ENCODE results near the gene NEUROD4. TPM values are rescaled to one million over a fixed set of nuclear protein-coding genes. Genes with fewer than 3 reads are reported as not detected.

NEUROD4 gene, protein sequence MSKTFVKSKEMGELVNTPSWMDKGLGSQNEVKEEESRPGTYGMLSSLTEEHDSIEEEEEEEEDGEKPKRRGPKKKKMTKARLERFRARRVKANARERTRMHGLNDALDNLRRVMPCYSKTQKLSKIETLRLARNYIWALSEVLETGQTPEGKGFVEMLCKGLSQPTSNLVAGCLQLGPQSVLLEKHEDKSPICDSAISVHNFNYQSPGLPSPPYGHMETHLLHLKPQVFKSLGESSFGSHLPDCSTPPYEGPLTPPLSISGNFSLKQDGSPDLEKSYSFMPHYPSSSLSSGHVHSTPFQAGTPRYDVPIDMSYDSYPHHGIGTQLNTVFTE
- not detected in 2 replicates for polyA plus RNA-seq (2011; rRNA removed)
- not detected in 2 replicates for polyA minus RNA-seq (2011; rRNA and poly(A)+ RNA removed)

DNA sequence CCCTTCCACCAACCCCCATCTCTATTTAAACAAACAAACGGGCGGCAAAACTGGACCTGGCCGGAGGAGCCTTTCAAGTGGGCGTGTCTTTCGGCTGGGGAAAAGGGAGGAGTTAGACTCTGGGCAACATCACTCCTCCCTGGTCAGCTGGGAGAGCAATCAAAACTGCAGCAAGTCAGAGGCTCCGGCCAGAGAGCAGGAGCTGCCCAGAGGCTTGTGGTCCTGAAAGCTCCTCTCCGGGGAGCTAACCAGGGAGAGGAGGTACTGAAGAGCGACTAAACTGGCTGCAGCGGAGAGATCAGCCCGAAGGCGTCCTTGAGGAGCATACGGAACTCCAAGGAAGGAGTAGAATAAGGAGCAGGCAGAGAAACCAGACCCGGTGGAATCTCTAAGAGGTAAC is at the start of gene NEUROD4:
TSS of gene NEUROD4 (plus strand) at position 191 of the 400 bp plus-strand sequence. CDS start 6,466 bp downstream, outside the sequence.
- POLR2A ChIA-PET, result no interaction called here
- no peak within 1 kb of the TSS for H3K4me3 ChIP-seq (ENCODE audit: low read depth, low read length)
- no peaks in the 10 kb centered on the region for H3K27me3 ChIP-seq (ENCODE audit: control insufficient read depth, insufficient read depth, low read length)
- TF ChIP-seq, protein P1, sequence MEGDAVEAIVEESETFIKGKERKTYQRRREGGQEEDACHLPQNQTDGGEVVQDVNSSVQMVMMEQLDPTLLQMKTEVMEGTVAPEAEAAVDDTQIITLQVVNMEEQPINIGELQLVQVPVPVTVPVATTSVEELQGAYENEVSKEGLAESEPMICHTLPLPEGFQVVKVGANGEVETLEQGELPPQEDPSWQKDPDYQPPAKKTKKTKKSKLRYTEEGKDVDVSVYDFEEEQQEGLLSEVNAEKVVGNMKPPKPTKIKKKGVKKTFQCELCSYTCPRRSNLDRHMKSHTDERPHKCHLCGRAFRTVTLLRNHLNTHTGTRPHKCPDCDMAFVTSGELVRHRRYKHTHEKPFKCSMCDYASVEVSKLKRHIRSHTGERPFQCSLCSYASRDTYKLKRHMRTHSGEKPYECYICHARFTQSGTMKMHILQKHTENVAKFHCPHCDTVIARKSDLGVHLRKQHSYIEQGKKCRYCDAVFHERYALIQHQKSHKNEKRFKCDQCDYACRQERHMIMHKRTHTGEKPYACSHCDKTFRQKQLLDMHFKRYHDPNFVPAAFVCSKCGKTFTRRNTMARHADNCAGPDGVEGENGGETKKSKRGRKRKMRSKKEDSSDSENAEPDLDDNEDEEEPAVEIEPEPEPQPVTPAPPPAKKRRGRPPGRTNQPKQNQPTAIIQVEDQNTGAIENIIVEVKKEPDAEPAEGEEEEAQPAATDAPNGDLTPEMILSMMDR (IDR thresholded peaks at IDR 0.05; ENCODE audit: insufficient read depth, low read depth, low read length), result no peak
- CTCF ChIA-PET, result interaction anchor here (1.0 kb wide), 3 partner anchors 27 to 53 kb away, joined by 3 to 6 read pairs (median 3); no protein-coding TSS in a partner anchor
- DNase-seq (ENCODE audit: low read depth), result no peak
- H3K36me3 ChIP-seq (ENCODE audit: control insufficient read depth, insufficient read depth, low read length), result no peaks in the 10 kb centered on the region

DNA sequence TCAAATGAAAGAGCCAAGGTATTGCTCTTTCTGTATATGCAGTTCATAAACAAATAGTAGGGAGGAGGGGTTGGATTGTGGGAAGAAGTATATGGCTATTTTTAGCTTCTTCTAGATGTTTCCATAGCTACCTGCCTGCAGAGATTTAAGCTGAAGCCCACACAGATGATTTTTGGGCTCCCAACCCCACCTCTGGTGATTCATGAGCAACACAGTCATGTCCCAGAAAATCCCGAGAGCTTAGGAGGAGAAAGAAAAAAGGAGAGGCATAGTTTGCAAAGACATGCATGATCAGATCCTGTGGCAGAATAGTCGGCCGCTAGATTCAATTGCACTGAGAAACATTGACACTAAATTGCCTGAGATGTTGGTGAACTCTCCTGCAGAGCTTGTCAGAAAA is 49.0 kb upstream of the NEUROD4 start:
- no peaks in the 10 kb centered on the region for H3K27me3 ChIP-seq (ENCODE audit: control insufficient read depth, insufficient read depth, low read length)
- CTCF ChIA-PET, result interaction anchor here (0.8 to 2.8 kb wide), 4 partner anchors 10 to 97 kb away, joined by 3 to 13 read pairs (median 3); no protein-coding TSS in a partner anchor
- H3K36me3 ChIP-seq (ENCODE audit: control insufficient read depth, insufficient read depth, low read length), result no peaks in the 10 kb centered on the region
- TF ChIP-seq, protein P1 (IDR thresholded peaks at IDR 0.05; ENCODE audit: insufficient read depth, low read depth, low read length), result no peak
- no peak overlapping the region for H3K4me3 ChIP-seq (ENCODE audit: low read depth, low read length)
- POLR2A ChIA-PET, result no interaction called here
- no peak for DNase-seq (ENCODE audit: low read depth)

DNA sequence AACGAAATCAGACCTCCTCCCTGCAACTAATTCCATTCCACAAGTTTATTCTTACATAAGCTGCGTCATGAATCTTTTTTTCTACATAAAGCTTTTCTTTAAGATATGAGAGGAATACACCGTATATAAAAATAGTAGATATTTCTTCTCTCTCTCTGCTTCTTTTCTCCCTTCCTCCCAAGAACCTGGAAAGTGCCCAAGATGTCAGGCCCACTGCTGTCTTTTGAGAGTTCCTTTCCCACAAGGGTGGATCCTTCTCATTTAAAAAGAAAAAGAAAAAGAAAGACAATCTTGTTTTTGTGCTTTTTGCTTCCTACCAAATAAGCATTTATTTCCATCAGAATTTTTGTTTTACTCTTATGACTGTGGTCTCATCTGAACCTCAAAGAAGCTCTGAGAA is 46.2 kb upstream of the NEUROD4 start:
- TF ChIP-seq, protein P1 (IDR thresholded peaks at IDR 0.05; ENCODE audit: insufficient read depth, low read depth, low read length), result no peak
- CTCF ChIA-PET, result interaction anchor here (1.3 to 1.9 kb wide), 2 partner anchors 20 to 271 kb away, joined by 5 to 6 read pairs; no protein-coding TSS in a partner anchor
- POLR2A ChIA-PET, result no interaction called here
- Histone ChIP-seq H3K4me3 (ENCODE audit: low read depth, low read length) (no peak overlapping the region), H3K36me3 (ENCODE audit: control insufficient read depth, insufficient read depth, low read length) (no peaks in the 10 kb centered on the region), H3K27me3 (ENCODE audit: control insufficient read depth, insufficient read depth, low read length) (no peaks in the 10 kb centered on the region)
- no peak for DNase-seq (ENCODE audit: low read depth)

DNA sequence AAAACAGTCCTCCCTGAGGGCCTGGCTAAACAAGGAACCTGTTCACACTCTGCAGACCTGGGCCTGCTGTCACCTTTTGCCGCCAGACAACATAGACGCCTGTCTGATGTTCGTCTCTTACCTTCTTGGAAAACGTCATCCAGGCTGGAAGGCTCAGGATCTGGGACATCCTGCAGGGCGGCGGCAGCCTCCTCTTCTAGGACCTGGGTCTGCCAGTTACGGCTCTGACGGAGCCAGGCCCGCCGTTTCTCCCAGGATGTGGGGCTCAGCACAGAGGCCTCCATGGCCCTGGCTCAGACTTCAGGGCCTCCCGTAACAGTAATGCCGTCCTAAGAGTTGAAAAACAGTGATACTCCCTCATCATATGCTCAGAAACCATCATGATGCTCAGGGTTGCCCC is 45.5 kb upstream of the NEUROD4 start:
- ChIA-PET CTCF (interaction anchor here (1.9 kb wide), 1 partner anchor 271 kb away, joined by 6 read pairs; no protein-coding TSS in a partner anchor), POLR2A (no interaction called here)
- TF ChIP-seq, protein P1 (IDR thresholded peaks at IDR 0.05; ENCODE audit: insufficient read depth, low read depth, low read length), result no peak
- no peak for DNase-seq (ENCODE audit: low read depth)
- H3K36me3 ChIP-seq (ENCODE audit: control insufficient read depth, insufficient read depth, low read length), result no peaks in the 10 kb centered on the region
- H3K27me3 ChIP-seq (ENCODE audit: control insufficient read depth, insufficient read depth, low read length), result no peaks in the 10 kb centered on the region
- no peak overlapping the region for H3K4me3 ChIP-seq (ENCODE audit: low read depth, low read length)

DNA sequence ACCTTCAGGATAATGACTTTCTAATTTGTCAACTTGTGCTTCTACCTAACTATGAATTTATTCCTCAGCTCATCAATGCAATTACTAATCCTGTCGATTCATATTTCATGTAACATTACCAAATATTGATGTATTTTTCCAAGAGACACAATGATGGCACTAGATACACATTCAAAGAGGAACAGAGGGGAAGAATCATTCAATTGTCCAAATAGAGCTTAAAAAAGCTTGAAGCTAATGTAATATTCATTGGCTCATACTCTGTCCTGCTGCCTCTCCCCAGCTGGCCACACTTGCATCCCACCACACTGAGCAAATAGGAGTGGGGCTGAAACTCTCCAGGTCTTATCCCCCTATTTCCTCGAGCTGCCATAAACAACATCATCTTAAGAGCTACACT is 44.5 kb upstream of the NEUROD4 start:
- TF ChIP-seq, protein P1 (IDR thresholded peaks at IDR 0.05; ENCODE audit: insufficient read depth, low read depth, low read length), result no peak
- H3K4me3 ChIP-seq (ENCODE audit: low read depth, low read length), result no peak overlapping the region
- DNase-seq (ENCODE audit: low read depth), result no peak
- ChIA-PET CTCF (interaction anchor here (0.6 to 1.1 kb wide), 4 partner anchors 9 to 164 kb away, joined by 3 to 6 read pairs (median 4); no protein-coding TSS in a partner anchor), POLR2A (no interaction called here)
- no peaks in the 10 kb centered on the region for H3K27me3 ChIP-seq (ENCODE audit: control insufficient read depth, insufficient read depth, low read length)
- no peaks in the 10 kb centered on the region for H3K36me3 ChIP-seq (ENCODE audit: control insufficient read depth, insufficient read depth, low read length)

Data from BJ (cell line).